Calu3 (cell line): ENCODE measurements around the gene KIF26A. TPM values are rescaled to one million over a fixed set of nuclear protein-coding genes. Genes with fewer than 3 reads are reported as not detected.

ENCODE experiments used
- BruUV-seq: library from RNA; stranded (reverse); fragments of 400-500 nt; replicated peaks from 2 replicates; lab custom pipeline; 2021; lab: Mats Ljungman, UMichigan
- CTCF ChIA-PET: fragments of 300-600 bp; sonication (Branson Sonifier 250); formaldehyde crosslinking; loops from one replicate; lab custom pipeline; 2022; ENCODE audit warnings: antibody characterized with exemption; lab: Charles Lee
- DNase-seq: peaks from one replicate; pipeline ENCODE4 v3.0.0; 2022
- H3K27ac Mint-ChIP-seq: one replicate; pipeline ENCODE4 v1.8.0; 2022; ENCODE audit warnings: mixed read lengths; ENCODE audit not compliant: unreplicated experiment
- H3K27me3 Mint-ChIP-seq: one replicate; pipeline ENCODE4 v1.8.0; 2022; ENCODE audit warnings: mixed read lengths; ENCODE audit not compliant: unreplicated experiment
- H3K36me3 Mint-ChIP-seq: one replicate; pipeline ENCODE4 v1.8.0; 2022; ENCODE audit warnings: mild to moderate bottlenecking, moderate library complexity, mixed read lengths; ENCODE audit not compliant: insufficient read depth, unreplicated experiment
- H3K4me1 Mint-ChIP-seq: one replicate; pipeline ENCODE4 v1.8.0; 2022; ENCODE audit warnings: mild to moderate bottlenecking, low read depth, mixed read lengths; ENCODE audit not compliant: unreplicated experiment
- H3K4me3 Mint-ChIP-seq: one replicate; pipeline ENCODE4 v1.8.0; 2022; ENCODE audit warnings: mild to moderate bottlenecking, low read depth, moderate library complexity, mixed read lengths; ENCODE audit not compliant: unreplicated experiment
- H3K9me3 Mint-ChIP-seq: one replicate; pipeline ENCODE4 v1.8.0; 2022; ENCODE audit warnings: low read depth, mixed read lengths; ENCODE audit not compliant: unreplicated experiment
- intact Hi-C: fragments of 100-400 bp; cut with micrococcal nuclease; formaldehyde crosslinking; loops from one replicate; pipeline ENCODE4 v1.10.0; 2022; ENCODE audit not compliant: unreplicated experiment
- total RNA-seq: library from RNA; stranded (reverse); gene quantifications from 2 replicates; pipeline ENCODE4 v1.2.3, GENCODE V29; 2022
- TF ChIP-seq, protein P1 (sequence below): fragments of 200-600 bp; IDR thresholded peaks from one replicate; pipeline ENCODE4 v1.8.0; 2022; ENCODE audit warnings: antibody characterized with exemption; ENCODE audit not compliant: unreplicated experiment

KIF26A gene
- total RNA-seq, 1 experiment from 2014 or later = 0.07 TPM

- TF ChIP-seq, protein P1, sequence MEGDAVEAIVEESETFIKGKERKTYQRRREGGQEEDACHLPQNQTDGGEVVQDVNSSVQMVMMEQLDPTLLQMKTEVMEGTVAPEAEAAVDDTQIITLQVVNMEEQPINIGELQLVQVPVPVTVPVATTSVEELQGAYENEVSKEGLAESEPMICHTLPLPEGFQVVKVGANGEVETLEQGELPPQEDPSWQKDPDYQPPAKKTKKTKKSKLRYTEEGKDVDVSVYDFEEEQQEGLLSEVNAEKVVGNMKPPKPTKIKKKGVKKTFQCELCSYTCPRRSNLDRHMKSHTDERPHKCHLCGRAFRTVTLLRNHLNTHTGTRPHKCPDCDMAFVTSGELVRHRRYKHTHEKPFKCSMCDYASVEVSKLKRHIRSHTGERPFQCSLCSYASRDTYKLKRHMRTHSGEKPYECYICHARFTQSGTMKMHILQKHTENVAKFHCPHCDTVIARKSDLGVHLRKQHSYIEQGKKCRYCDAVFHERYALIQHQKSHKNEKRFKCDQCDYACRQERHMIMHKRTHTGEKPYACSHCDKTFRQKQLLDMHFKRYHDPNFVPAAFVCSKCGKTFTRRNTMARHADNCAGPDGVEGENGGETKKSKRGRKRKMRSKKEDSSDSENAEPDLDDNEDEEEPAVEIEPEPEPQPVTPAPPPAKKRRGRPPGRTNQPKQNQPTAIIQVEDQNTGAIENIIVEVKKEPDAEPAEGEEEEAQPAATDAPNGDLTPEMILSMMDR = no peak
- Mint-ChIP-seq H3K4me3 (no peak overlapping the region), H3K27ac (no peak overlapping the region), H3K36me3 (no peaks in the 10 kb centered on the region), H3K27me3 (peaks cover 32% of the 10 kb centered on the region), H3K4me1 (peaks cover 16% of the 10 kb centered on the region), H3K9me3 (no peaks in the 10 kb centered on the region)
- CTCF ChIA-PET = interaction anchor here (0.7 to 0.9 kb wide), 2 partner anchors 9 to 11 kb away, joined by 3 to 8 read pairs; no protein-coding TSS in a partner anchor
- DNase-seq = no peak
- intact Hi-C loops = no loop called here
- no TSS peak for BruUV-seq
Measured at GRCh38 chr14:104096751-104097700, 41.4 kb upstream of the KIF26A start.

DNA sequence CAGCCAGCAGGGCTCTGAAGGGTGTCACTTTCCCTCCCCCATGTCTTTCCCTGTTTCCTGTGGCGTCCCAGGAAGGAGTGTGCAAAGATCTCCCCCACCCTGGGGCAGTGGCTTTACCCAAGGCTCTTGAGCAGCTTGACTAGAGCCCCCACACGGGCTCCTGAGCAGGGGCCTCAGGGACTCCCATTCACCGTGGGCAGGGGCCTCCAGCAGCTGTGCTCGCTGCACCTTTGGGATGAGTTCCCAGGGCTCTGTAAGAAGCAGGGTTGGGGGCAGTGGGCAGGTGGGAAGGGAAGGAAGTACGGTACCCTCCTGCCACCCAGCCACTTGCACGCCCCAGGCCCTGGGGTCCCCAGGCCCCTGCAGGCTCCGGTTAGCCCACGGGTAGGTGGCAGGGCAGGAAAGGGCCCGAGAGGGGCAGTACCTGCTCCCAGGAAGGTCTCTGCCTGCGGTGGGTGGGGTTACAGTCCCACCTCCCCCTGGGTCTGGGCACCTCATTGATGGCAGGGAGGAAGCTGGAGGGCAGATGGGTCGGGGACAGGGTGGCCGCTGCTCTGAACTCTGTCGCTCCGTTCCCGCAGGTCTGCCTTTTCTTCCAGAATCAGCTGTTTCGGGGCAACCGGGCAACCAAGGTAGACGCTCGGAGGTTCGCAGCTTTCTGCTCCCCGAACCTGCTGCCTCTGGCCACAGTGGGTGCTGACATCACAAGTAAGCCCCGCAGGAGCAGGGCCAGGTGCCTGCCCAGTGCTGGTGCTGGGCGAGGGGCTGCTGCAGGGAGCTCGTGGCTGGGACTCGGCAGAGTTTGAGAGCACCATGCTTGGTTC, 39.9 kb upstream of the KIF26A start:
- Mint-ChIP-seq H3K4me1 (peaks cover 16% of the 10 kb centered on the region), H3K27ac (no peak overlapping the region), H3K4me3 (no peak overlapping the region), H3K27me3 (peaks cover 32% of the 10 kb centered on the region), H3K9me3 (no peaks in the 10 kb centered on the region), H3K36me3 (no peaks in the 10 kb centered on the region)
- CTCF ChIA-PET = no interaction called here
- BruUV-seq = no TSS peak
- no peak for DNase-seq
- TF ChIP-seq, protein P1 = no peak
- intact Hi-C loops = no loop called here

DNA sequence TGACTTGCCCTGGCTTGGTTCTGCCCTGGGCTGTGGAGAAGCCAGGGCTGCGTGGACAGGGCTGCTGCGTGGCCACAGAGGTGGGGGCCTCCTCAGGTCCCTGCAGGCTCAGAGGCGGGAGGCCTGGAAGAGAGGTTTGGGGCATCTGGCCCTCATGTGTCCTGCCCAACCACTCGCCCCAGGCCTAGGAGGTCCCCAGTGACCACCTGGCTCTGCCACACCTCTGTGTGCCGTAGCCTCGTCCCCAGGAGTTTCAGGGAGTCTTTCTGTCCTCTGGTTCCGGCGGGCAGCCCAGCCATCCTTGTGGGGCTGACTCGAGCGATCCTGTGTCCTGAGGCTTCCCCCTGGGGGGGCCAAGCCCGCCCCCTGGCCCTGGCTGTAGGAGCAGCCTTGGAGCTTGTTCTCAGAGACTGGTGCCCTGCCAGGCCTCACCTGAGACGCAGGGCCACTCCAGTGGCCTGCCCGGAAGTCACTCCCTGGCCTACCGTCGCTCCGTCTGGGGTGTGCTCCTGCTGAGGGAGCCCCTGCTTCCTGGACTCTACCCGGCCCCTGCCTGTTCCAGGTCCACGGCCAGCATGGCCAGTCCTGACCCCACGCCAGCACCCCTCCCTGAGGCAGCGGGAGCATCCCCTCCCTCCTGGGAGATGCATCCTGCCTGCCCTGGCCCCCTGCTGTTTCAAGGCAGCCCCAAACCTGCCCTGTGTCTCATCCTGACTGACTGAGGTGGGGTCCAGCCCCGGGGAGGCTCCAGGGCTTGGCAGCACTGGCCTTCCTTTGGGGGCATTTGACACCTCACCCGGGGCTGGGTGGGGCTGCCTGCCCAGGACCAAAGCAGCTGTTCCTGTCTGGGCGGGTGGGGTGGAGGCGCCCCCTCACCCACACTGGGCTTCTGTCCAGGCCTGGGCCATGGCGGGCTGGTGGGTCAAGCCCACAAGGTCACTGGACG, 39.0 kb upstream of the KIF26A start:
- CTCF ChIA-PET = no interaction called here
- intact Hi-C loops = no loop called here
- Mint-ChIP-seq H3K4me1 (peaks cover 12% of the 10 kb centered on the region), H3K27ac (no peak overlapping the region), H3K36me3 (no peaks in the 10 kb centered on the region), H3K27me3 (peaks cover 28% of the 10 kb centered on the region), H3K4me3 (no peak overlapping the region), H3K9me3 (no peaks in the 10 kb centered on the region)
- BruUV-seq = no TSS peak
- TF ChIP-seq, protein P1 = no peak
- no peak for DNase-seq
